Smooth muscle cell (in vitro differentiated cells): ENCODE results near the gene CA11. TPM values are rescaled to one million over a fixed set of nuclear protein-coding genes. Genes with fewer than 3 reads are reported as not detected.

Experiments used
- DNase-seq: peaks from one replicate; lab custom pipeline; 2025; ENCODE audit not compliant: unreplicated experiment; lab: John Stamatoyannopoulos, UW
- H2AFZ ChIP-seq: fragments of 200-600 bp; sonication (generic); 2 replicates; pipeline ENCODE4 v1.6.0; 2016; ENCODE audit warnings: antibody characterized with exemption, low read depth, mild to moderate bottlenecking
- H3F3A ChIP-seq: fragments of 200-600 bp; sonication (generic); 2 replicates; pipeline ENCODE4 v1.6.0; 2017; ENCODE audit warnings: antibody characterized with exemption, low read depth
- H3K27ac ChIP-seq: fragments of 200-600 bp; sonication (generic); 2 replicates; pipeline ENCODE4 v1.5.1; 2016; ENCODE audit warnings: low read depth, mild to moderate bottlenecking
- H3K27me3 ChIP-seq: fragments of 200-600 bp; sonication (generic); 2 replicates; pipeline ENCODE4 v1.6.1; 2016; ENCODE audit warnings: low read depth, mild to moderate bottlenecking
- H3K36me3 ChIP-seq: fragments of 200-600 bp; sonication (generic); 2 replicates; pipeline ENCODE4 v1.5.1; 2016; ENCODE audit warnings: low read depth
- H3K4me1 ChIP-seq: fragments of 200-600 bp; sonication (generic); 2 replicates; pipeline ENCODE4 v1.5.1; 2016; ENCODE audit warnings: low read depth
- H3K4me2 ChIP-seq: fragments of 200-600 bp; sonication (generic); 2 replicates; pipeline ENCODE4 v1.6.0; 2016; ENCODE audit warnings: mild to moderate bottlenecking
- H3K4me3 ChIP-seq: fragments of 200-600 bp; sonication (generic); 2 replicates; pipeline ENCODE4 v1.5.1; 2016; ENCODE audit warnings: mild to moderate bottlenecking
- H3K79me2 ChIP-seq: fragments of 200-600 bp; sonication (generic); 2 replicates; pipeline ENCODE4 v1.6.0; 2016; ENCODE audit warnings: low read depth, mild to moderate bottlenecking
- H3K9ac ChIP-seq: fragments of 200-600 bp; sonication (generic); 2 replicates; pipeline ENCODE4 v1.6.0; 2016; ENCODE audit warnings: low read depth
- H3K9me3 ChIP-seq: fragments of 200-600 bp; sonication (generic); replicated peaks from 2 replicates; pipeline ENCODE4 v1.5.1; 2016; ENCODE audit warnings: low read depth
- H4K20me1 ChIP-seq: fragments of 200-600 bp; sonication (generic); 2 replicates; pipeline ENCODE4 v1.6.0; 2016; ENCODE audit warnings: low read depth
- CTCF ChIP-seq: fragments of 200-600 bp; sonication (generic); IDR thresholded peaks from 2 replicates; pipeline ENCODE4 v1.5.1; 2017; ENCODE audit warnings: borderline replicate concordance, mild to moderate bottlenecking, antibody characterized with exemption; ENCODE audit not compliant: insufficient read depth, poor library complexity, severe bottlenecking
- WGBS: methylation state at CpG from one replicate; pipeline ENCODE4 v1.1.7; 2016; ENCODE audit warnings: low lambda C conversion rate; 5-methylcytosine and 5-hydroxymethylcytosine counted together
- polyA plus RNA-seq: library from polyadenylated mRNA; unstranded; fragments of >200 nt; fragmentation: Nextera tagmentation; extraction: Ambion mirVana; gene quantifications from 2 replicates; pipeline ENCODE4 v1.2.1, GENCODE V29; 2016
- total RNA-seq: library from RNA; depleted of rRNA; stranded (reverse); fragments of >200 nt; gene quantifications from 2 replicates; pipeline ENCODE4 v1.2.3, GENCODE V29; 2014

The CA11 gene
- total and polyA plus RNA-seq, 2 experiments from 2014 or later: 0.09 to 6.9 TPM

- no peak for TF ChIP-seq CTCF
- Histone ChIP-seq H3K4me1 (no peaks in the 10 kb centered on the region), H3K4me2 (no peak overlapping the region), H3K9me3 (no peaks in the 10 kb centered on the region), H2AFZ (no peak overlapping the region), H3K9ac (no peak overlapping the region), H3K79me2 (no peaks in the 10 kb centered on the region), H3K27ac (no peak overlapping the region), H4K20me1 (no peaks in the 10 kb centered on the region), H3K4me3 (no peak overlapping the region), H3K36me3 (no peaks in the 10 kb centered on the region), H3F3A (no peaks in the 10 kb centered on the region), H3K27me3 (no peaks in the 10 kb centered on the region)
- DNase-seq: no peak
- WGBS: 91% methylated on average over 39 of the region's 39 CpGs
Observed at GRCh38 chr19:48596679-48597465, 49.1 kb downstream of the CA11 start.

- Histone ChIP-seq H3K4me2 (no peak overlapping the region), H4K20me1 (no peaks in the 10 kb centered on the region), H3K79me2 (no peaks in the 10 kb centered on the region), H3K9ac (no peak overlapping the region), H3K27me3 (no peaks in the 10 kb centered on the region), H3K4me1 (no peaks in the 10 kb centered on the region), H3K9me3 (no peaks in the 10 kb centered on the region), H3K27ac (no peak overlapping the region), H3K4me3 (no peak overlapping the region), H3F3A (no peaks in the 10 kb centered on the region), H3K36me3 (no peaks in the 10 kb centered on the region), H2AFZ (no peak overlapping the region)
- 92% methylated on average over 4 of the region's 4 CpGs for WGBS
- no peak for DNase-seq
- no peak for TF ChIP-seq CTCF
Observed at GRCh38 chr19:48596237-48596636, 49.8 kb downstream of the CA11 start.

GRCh38 chr19:48595833-48596232 is 50.2 kb downstream of the CA11 start:
- Histone ChIP-seq H2AFZ (no peak overlapping the region), H3K9ac (no peak overlapping the region), H3K79me2 (no peaks in the 10 kb centered on the region), H3K27me3 (no peaks in the 10 kb centered on the region), H3K36me3 (no peaks in the 10 kb centered on the region), H3K4me2 (no peak overlapping the region), H3K27ac (no peak overlapping the region), H3K9me3 (no peaks in the 10 kb centered on the region), H3K4me1 (no peaks in the 10 kb centered on the region), H3F3A (no peaks in the 10 kb centered on the region), H3K4me3 (no peak overlapping the region), H4K20me1 (no peaks in the 10 kb centered on the region)
- DNase-seq: no peak
- 87% methylated on average over 6 of the region's 6 CpGs for WGBS
- TF ChIP-seq CTCF: no peak

GRCh38 chr19:48595171-48595570 is 50.8 kb downstream of the CA11 start:
- no peak for DNase-seq
- Histone ChIP-seq H3K9ac (no peak overlapping the region), H4K20me1 (no peaks in the 10 kb centered on the region), H3K4me1 (no peaks in the 10 kb centered on the region), H3K4me3 (no peak overlapping the region), H3K9me3 (no peaks in the 10 kb centered on the region), H3K27me3 (no peaks in the 10 kb centered on the region), H3F3A (no peaks in the 10 kb centered on the region), H2AFZ (no peak overlapping the region), H3K27ac (no peak overlapping the region), H3K36me3 (no peaks in the 10 kb centered on the region), H3K79me2 (no peaks in the 10 kb centered on the region), H3K4me2 (no peak overlapping the region)
- no peak for TF ChIP-seq CTCF
- WGBS: 88% methylated on average over 9 of the region's 9 CpGs
